GM18519 (cell line): ENCODE measurements around the gene PLPP7.

Experiments used
- ATAC-seq: cut with Tn5 transposase; IDR thresholded peaks from one replicate; pipeline ENCODE4 v1.9.1; 2021; ENCODE audit warnings: mild to moderate bottlenecking, moderate library complexity; ENCODE audit not compliant: unreplicated experiment, low FRiP score

PLPP7 gene

DNA sequence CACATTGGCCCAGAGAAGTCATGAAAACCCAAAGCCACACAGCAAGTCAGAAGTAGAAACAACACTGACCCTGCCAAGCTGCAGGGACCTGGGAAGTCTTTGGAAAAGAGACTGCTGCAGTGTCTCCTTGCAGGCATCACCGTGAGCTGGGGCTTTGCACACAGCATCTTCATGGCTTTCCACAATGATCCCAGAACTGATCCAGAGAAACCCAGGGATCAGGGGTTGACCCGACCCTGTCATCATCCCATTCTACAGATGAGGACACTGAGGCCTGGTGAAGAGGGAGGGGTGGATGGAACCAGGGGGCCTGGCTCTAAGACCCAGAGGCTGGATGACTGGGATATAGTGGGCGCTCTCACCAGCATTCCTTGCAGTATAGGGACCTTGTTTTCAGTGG is 8.9 kb upstream of the PLPP7 start:
- ATAC-seq, result no peak

GRCh38 chr9:131281119-131281965 is 8.2 kb upstream of the PLPP7 start:
- no peak for ATAC-seq

DNA sequence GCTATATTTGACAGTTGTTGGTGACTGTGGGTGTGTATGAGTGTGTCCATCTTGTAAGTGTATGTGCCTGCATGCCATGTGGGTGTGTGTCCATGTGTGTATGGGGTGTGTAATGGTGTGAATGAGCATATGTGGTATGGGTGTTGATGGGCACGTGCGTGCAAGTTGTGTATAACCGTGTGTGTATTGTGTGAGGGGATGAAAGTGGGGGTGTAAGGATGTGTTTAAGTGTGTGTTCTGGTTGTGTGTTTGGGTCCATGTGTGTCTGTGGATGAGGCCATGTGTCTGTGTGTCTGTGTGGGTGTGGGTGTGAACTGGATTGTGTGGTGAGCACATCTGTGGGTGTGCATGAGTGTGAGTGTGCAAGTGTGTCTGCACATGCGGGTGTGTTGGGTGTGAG is 7.3 kb upstream of the PLPP7 start:
- ATAC-seq, result no peak

- ATAC-seq, result no peak
Observed at GRCh38 chr9:131282688-131283422, 6.7 kb upstream of the PLPP7 start.

GRCh38 chr9:131284856-131285255 is 4.7 kb upstream of the PLPP7 start:
- ATAC-seq, result no peak

- no peak for ATAC-seq
Observed at GRCh38 chr9:131287359-131287758, 2.2 kb upstream of the PLPP7 start.

- no peak for ATAC-seq
Observed at GRCh38 chr9:131288217-131288616, 1.3 kb upstream of the PLPP7 start.

GRCh38 chr9:131290036-131290766 is 678 bp downstream of the PLPP7 start:
- ATAC-seq, result no peak

DNA sequence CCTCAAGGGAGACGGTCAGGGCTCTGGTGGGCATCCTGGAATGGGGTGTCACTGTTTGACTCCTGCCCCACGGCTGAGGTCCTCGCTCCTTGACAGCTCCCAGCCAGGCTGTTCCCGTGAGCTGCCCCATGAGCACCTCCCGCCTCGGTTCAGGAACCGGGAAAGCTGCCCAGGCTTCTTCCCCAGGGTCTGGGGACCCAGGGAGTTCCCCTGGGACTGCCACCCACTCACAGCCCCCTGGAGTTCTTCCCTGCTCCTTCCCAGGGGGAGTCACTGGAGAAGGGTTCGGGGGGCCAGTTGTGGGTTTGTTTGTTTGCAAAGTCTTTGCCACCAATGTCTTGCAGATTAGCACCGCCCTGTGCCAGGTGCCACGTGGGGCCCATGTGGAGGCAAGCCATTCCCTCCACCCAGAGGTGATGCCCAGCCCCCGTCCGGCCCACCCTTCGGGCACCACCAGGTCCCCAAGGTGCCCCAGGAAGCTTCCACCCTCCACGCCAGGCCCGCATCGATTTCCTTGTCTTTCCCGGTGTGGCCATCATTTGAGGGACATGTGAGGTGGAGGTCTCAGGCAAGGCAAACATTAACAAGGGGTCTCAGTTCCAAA is 1.3 kb downstream of the PLPP7 start:
- ATAC-seq, result no peak

- no peak for ATAC-seq
Observed at GRCh38 chr9:131291795-131292315, 2.3 kb downstream of the PLPP7 start.

DNA sequence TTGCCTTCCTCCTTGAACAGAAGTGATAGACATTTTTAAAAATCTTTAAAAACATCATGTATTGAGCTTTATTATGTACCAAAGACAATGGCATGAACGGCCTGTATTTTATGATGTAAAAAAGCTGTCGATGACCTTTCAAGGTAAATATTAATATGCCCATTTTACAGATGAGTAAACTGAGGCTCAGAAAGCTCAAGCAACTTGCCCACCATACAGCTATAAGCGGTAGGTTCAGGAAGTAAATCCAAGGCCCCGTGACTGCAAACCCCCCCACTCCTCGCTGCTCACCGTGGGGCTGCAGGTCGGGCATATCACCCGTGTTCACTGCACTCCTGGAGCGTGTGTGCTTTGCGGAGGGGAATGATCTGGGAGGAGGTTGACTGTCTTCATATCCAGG is 3.4 kb downstream of the PLPP7 start:
- ATAC-seq, result no peak

DNA sequence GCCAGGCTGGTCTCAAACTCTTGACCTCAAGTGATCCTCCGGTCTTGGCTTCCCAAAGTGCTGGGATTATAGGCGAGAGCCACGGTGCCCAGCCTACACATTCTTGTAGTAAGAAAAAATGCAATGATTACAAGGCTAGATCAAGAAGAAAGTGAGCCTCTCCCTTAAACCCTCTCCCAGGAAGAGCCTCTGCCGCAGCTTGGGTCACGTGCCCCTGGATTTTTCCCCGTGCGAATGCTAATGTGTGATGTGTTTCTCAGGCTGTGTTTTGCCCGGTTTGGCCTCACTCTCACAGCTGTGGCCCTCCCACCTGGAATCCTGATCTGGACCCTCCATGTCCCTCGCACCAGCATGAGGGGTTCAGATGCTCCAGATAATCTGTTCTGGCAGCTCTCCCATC is 6.9 kb downstream of the PLPP7 start:
- no peak for ATAC-seq

DNA sequence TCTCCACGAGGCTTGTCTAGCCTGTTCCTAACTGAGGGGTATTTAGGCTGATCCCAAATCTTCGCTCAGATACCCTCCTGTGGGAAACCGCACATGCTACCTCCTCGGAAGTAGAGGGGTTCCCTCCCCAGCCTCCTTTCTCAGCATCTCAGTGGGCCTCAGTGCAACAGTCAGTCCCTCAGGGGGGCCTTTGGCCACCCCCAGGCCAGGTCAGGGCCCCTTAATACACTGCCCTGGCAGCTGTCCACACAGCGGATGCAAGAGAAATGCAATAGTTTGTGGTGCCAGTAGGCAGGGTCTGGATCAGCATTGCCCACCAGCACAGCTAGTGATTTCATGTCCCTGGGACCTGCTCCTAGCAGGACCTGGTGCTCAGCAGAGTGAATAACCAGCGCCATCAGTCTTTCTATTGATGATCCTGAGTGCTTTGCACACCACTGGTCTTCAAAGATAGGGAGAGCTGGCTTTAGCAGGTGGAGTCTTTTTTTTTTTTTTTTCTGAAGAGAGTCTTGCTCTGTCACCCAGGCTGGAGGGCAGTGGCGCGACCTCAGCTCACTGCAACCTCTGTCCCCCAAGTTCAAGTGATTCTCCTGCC is 7.5 kb downstream of the PLPP7 start:
- no peak for ATAC-seq

- ATAC-seq, result no peak
Observed at GRCh38 chr9:131297903-131298302, 8.4 kb downstream of the PLPP7 start.

DNA sequence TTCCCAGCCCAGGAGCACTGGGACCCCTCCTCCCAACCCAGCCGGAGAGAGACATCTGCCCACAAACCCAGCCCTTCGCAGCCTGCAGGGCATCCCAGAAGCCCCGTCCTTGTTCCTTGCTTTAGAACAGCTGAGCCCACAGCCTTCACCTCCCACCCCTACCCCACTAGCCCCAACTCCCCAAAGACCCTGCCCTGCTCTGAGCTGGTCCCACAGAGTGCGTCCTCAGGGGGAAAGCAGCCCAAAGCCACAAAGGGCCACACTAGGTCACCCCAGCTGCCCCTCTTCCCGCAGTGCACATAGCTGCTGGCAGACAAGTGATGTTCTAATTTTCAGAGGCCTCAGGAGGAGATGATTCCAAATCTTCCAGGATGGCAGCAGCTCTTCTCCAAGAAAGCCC is 8.8 kb downstream of the PLPP7 start:
- ATAC-seq, result no peak

- ATAC-seq, result no peak
Observed at GRCh38 chr9:131298816-131299215, 9.3 kb downstream of the PLPP7 start.

DNA sequence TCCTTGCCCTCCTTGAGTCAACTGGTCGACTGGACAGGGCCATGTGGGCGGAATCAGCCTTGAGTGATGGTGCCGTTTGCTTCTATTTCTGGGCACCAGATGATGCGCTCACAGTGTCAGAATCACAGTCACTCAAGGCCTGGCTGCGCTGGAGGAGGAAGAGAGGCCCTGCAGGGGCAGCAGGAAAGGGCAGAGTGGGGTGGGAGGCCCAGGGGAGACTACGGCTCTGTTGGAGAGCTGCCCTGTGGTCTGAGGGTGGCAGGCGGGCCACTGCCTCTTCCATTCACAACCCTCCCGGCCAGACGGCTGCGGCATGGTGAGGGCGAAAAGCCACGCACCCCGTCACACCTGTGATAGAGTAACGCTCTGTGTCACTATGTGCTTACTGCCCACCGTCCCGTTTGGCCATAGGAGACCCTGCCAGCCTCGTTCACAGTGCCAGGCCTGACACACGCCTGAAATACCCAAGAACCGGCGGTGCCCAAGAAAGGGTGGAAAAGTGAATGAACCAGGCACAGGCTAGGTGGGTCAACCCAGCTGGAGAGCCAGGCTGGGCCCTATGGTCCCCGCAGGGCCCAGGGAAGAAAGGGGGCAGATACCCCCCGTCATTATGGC is 9.9 kb downstream of the PLPP7 start:
- ATAC-seq, result no peak

GRCh38 chr9:131299961-131300347 is 10.4 kb downstream of the PLPP7 start:
- no peak for ATAC-seq

DNA sequence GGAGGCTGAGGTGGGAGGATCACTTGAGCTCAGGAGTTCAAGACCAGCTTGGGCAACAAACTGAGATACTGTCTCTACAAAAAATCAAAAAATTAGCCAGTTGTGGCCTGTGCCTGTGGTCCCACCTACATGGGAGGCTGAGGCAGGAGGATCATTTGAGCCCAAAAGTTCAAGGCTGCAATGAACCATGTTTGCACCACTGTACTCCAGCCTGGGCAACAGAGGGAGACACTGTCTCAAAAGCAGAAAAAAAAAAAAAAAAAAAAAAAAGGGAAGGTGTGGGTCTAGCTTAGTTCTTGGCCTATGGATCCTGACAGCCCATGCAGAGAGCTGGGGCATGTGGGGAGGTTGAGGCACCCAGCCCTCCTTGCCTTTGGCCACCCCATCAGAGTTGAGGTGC is 10.9 kb downstream of the PLPP7 start:
- ATAC-seq, result no peak
